GM18498 (cell line): ENCODE data around the gene ZNF124.

Experiments used
- ATAC-seq: cut with Tn5 transposase; IDR thresholded peaks from one replicate; pipeline ENCODE4 v1.9.1; 2021; ENCODE audit warnings: mild to moderate bottlenecking, moderate library complexity; ENCODE audit not compliant: unreplicated experiment

Gene ZNF124

GRCh38 chr1:247113733-247114271 is 58.0 kb downstream of the ZNF124 start:
- ATAC-seq: no peak

- no peak for ATAC-seq
Observed at GRCh38 chr1:247113094-247113497, 58.7 kb downstream of the ZNF124 start.

- no peak for ATAC-seq
Observed at GRCh38 chr1:247112479-247112781, 59.4 kb downstream of the ZNF124 start.

- peak; percentile 43 for ATAC-seq
Observed at GRCh38 chr1:247111700-247112478, 59.9 kb downstream of the ZNF124 start.

GRCh38 chr1:247111259-247111699 is 60.5 kb downstream of the ZNF124 start:
- ATAC-seq: peak; percentile 38

GRCh38 chr1:247110627-247111258 is 61.1 kb downstream of the ZNF124 start:
- ATAC-seq: no peak

- no peak for ATAC-seq
Observed at GRCh38 chr1:247107694-247108093, 64.1 kb downstream of the ZNF124 start.

GRCh38 chr1:247105966-247106365 is 65.9 kb downstream of the ZNF124 start:
- ATAC-seq: no peak
